HG03342 (cell line): Measurements from ENCODE around the gene PRPS1.
"Not testable (repeated sequence)": the region's sequence is repeated elsewhere in the genome, so short reads cannot be mapped to it uniquely, and the experiment has no call there.

ENCODE experiments used
- ATAC-seq: cut with Tn5 transposase; IDR thresholded peaks from one replicate; pipeline ENCODE4 v1.9.1; 2021; ENCODE audit warnings: mild to moderate bottlenecking, moderate library complexity; ENCODE audit not compliant: unreplicated experiment

PRPS1 gene

GRCh38 chrX:107627838-107628661 is at the start of gene PRPS1:
TSS of gene PRPS1 (plus strand) at chrX:107628510. CDS start at chrX:107628629, 119 bp downstream.
- ATAC-seq = peak; percentile 99

GRCh38 chrX:107579956-107580355 is 48.4 kb upstream of the PRPS1 start:
- ATAC-seq = no peak

- ATAC-seq = no peak
These were observed 46.4 kb upstream of the PRPS1 start for GRCh38 chrX:107581923-107582322.

GRCh38 chrX:107589243-107589642 is 39.1 kb upstream of the PRPS1 start:
- no peak for ATAC-seq

- no peak for ATAC-seq
These were observed 31.7 kb upstream of the PRPS1 start for GRCh38 chrX:107596651-107597050.

GRCh38 chrX:107597264-107597663 is 31.0 kb upstream of the PRPS1 start:
- ATAC-seq = no peak

- ATAC-seq = no peak
These were observed 30.5 kb upstream of the PRPS1 start for GRCh38 chrX:107597791-107598190.

- ATAC-seq = no peak
These were observed 28.9 kb upstream of the PRPS1 start for GRCh38 chrX:107599450-107599861.

GRCh38 chrX:107600366-107600765 is 27.9 kb upstream of the PRPS1 start:
- no peak for ATAC-seq

- no peak for ATAC-seq
These were observed 27.0 kb upstream of the PRPS1 start for GRCh38 chrX:107601326-107601725.

- ATAC-seq = no peak
These were observed 26.6 kb upstream of the PRPS1 start for GRCh38 chrX:107601759-107602158.

GRCh38 chrX:107602694-107603239 is 25.5 kb upstream of the PRPS1 start:
- ATAC-seq = no peak

- ATAC-seq = no peak
These were observed 24.7 kb upstream of the PRPS1 start for GRCh38 chrX:107603429-107604159.

GRCh38 chrX:107609061-107609460 is 19.2 kb upstream of the PRPS1 start:
- ATAC-seq = not testable (repeated sequence)

GRCh38 chrX:107610667-107611066 is 17.6 kb upstream of the PRPS1 start:
- ATAC-seq = no peak

- no peak for ATAC-seq
These were observed 8.4 kb upstream of the PRPS1 start for GRCh38 chrX:107619885-107620322.

GRCh38 chrX:107624893-107625292 is 3.4 kb upstream of the PRPS1 start:
- ATAC-seq = no peak

- no peak for ATAC-seq
These were observed 2.6 kb upstream of the PRPS1 start for GRCh38 chrX:107625739-107626138.

- no peak for ATAC-seq
These were observed 1.8 kb upstream of the PRPS1 start for GRCh38 chrX:107626481-107626880.

GRCh38 chrX:107626916-107627315 is 1.4 kb upstream of the PRPS1 start:
- ATAC-seq = no peak

- peak; percentile 44 for ATAC-seq
These were observed 591 bp downstream of the PRPS1 start for GRCh38 chrX:107628662-107629539.
